ENCODE results near the gene CDKN2B-AS1. TPM values are rescaled to one million over a fixed set of nuclear protein-coding genes. Genes with fewer than 3 reads are reported as not detected.
A peak's percentile ranks its signal among the peaks of the same experiment; 100 is the strongest.

Gene CDKN2B-AS1
- total RNA-seq, 4 donors from 2014 or later: 22.7 to 129 (median 52.0) TPM

- Histone ChIP-seq H3K9me3 (no peaks in the 10 kb centered on the region), H3K27ac (peak overlapping the region in 2 of 4 donors; percentile 40 to 43), H3K4me3 (no peak overlapping the region), H3K36me3 (no peaks in the 10 kb centered on the region), H3K4me1 (peaks cover 0 to 27% (median 1%) of the 10 kb centered on the region in 4 donors), H3K27me3 (no peaks in the 10 kb centered on the region)
- peak in 5 of 6 experiments; percentile 29 to 60 (median 56) for TF ChIP-seq CTCF (IDR thresholded peaks at IDR 0.05)
- TF ChIP-seq POLR2A (IDR thresholded peaks at IDR 0.05): no peak
- DNase-seq: no peak
Observed at GRCh38 chr9:22037954-22038690, 43.5 kb downstream of the CDKN2B-AS1 start.

- no peak for DNase-seq
- Histone ChIP-seq H3K27me3 (no peaks in the 10 kb centered on the region), H3K9me3 (no peaks in the 10 kb centered on the region), H3K36me3 (no peaks in the 10 kb centered on the region), H3K4me3 (no peak overlapping the region), H3K4me1 (peaks cover 0 to 27% (median 1%) of the 10 kb centered on the region in 4 donors), H3K27ac (peak overlapping the region in 2 of 4 donors; percentile 76 to 79)
- TF ChIP-seq CTCF (IDR thresholded peaks at IDR 0.05): no peak
- no peak for TF ChIP-seq POLR2A (IDR thresholded peaks at IDR 0.05)
Observed at GRCh38 chr9:22039258-22039657, 44.7 kb downstream of the CDKN2B-AS1 start.

- TF ChIP-seq POLR2A (IDR thresholded peaks at IDR 0.05): no peak
- no peak for TF ChIP-seq CTCF (IDR thresholded peaks at IDR 0.05)
- peaks cover 0 to 27% (median 1%) of the 10 kb centered on the region in 4 donors for H3K4me1 ChIP-seq
- DNase-seq: no peak
- H3K36me3 ChIP-seq: no peaks in the 10 kb centered on the region
- no peaks in the 10 kb centered on the region for H3K27me3 ChIP-seq
- peak overlapping the region in 3 of 4 donors; percentile 33 to 79 (median 76) for H3K27ac ChIP-seq
- peak overlapping the region in 2 of 4 donors; percentile 11 to 22 for H3K4me3 ChIP-seq
- H3K9me3 ChIP-seq: no peaks in the 10 kb centered on the region
Observed at GRCh38 chr9:22040760-22041159, 46.2 kb downstream of the CDKN2B-AS1 start.

- H3K36me3 ChIP-seq: no peaks in the 10 kb centered on the region
- H3K27me3 ChIP-seq: no peaks in the 10 kb centered on the region
- H3K27ac ChIP-seq: peak overlapping the region in 3 of 4 donors; percentile 33 to 79 (median 76)
- no peak for DNase-seq
- peaks cover 0 to 27% (median 1%) of the 10 kb centered on the region in 4 donors for H3K4me1 ChIP-seq
- peak overlapping the region in 1 of 4 donors; percentile 22 for H3K4me3 ChIP-seq
- H3K9me3 ChIP-seq: no peaks in the 10 kb centered on the region
- TF ChIP-seq POLR2A (IDR thresholded peaks at IDR 0.05) (peak in 1 of 2 donors; percentile 44), CTCF (IDR thresholded peaks at IDR 0.05) (no peak)
Observed at GRCh38 chr9:22041344-22041743, 46.8 kb downstream of the CDKN2B-AS1 start.

- Histone ChIP-seq H3K9me3 (no peaks in the 10 kb centered on the region), H3K27ac (peak overlapping the region in 3 of 4 donors; percentile 50 to 79 (median 76)), H3K27me3 (no peaks in the 10 kb centered on the region), H3K36me3 (no peaks in the 10 kb centered on the region), H3K4me1 (peaks cover 0 to 27% (median 1%) of the 10 kb centered on the region in 4 donors), H3K4me3 (peak overlapping the region in 1 of 4 donors; percentile 22)
- no peak for TF ChIP-seq CTCF (IDR thresholded peaks at IDR 0.05)
- TF ChIP-seq POLR2A (IDR thresholded peaks at IDR 0.05): no peak
- peak in 1 of 3 donors; percentile 82 for DNase-seq
Observed at GRCh38 chr9:22041775-22042174, 47.2 kb downstream of the CDKN2B-AS1 start.

Data from Peyer's patch (tissue), 4 donors.